ENCODE data around the gene RPS3.
"Not testable (repeated sequence)": the region's sequence is repeated elsewhere in the genome, so short reads cannot be mapped to it uniquely, and the experiment has no call there.

The RPS3 gene

GRCh38 chr11:75380716-75381420, 18.4 kb upstream of the RPS3 start:
- no peak for DNase-seq

- peak; percentile 47 for DNase-seq
These were observed 16.1 kb upstream of the RPS3 start for GRCh38 chr11:75383246-75383645.

GRCh38 chr11:75384438-75385080, 14.8 kb upstream of the RPS3 start:
- DNase-seq, result peak; percentile 80

GRCh38 chr11:75386942-75387630, 12.2 kb upstream of the RPS3 start:
- no peak for DNase-seq

GRCh38 chr11:75387736-75388294, 11.5 kb upstream of the RPS3 start:
- no peak for DNase-seq

GRCh38 chr11:75388386-75389275, 10.7 kb upstream of the RPS3 start:
- peak; percentile 85 for DNase-seq

- DNase-seq, result no peak
These were observed 10.1 kb upstream of the RPS3 start for GRCh38 chr11:75389276-75389605.

- no peak for DNase-seq
These were observed 9.4 kb upstream of the RPS3 start for GRCh38 chr11:75389925-75390324.

- DNase-seq, result no peak
These were observed 5.1 kb upstream of the RPS3 start for GRCh38 chr11:75394085-75394840.

- DNase-seq, result no peak
These were observed 412 bp upstream of the RPS3 start for GRCh38 chr11:75398906-75399305.

GRCh38 chr11:75400146-75400865, 988 bp downstream of the RPS3 start:
- peak; percentile 34 for DNase-seq

- no peak for DNase-seq
These were observed 2.9 kb downstream of the RPS3 start for GRCh38 chr11:75402002-75402773.

- DNase-seq, result no peak
These were observed 3.7 kb downstream of the RPS3 start for GRCh38 chr11:75403037-75403436.

- DNase-seq, result no peak
These were observed 4.8 kb downstream of the RPS3 start for GRCh38 chr11:75403983-75404658.

- no peak for DNase-seq
These were observed 7.0 kb downstream of the RPS3 start for GRCh38 chr11:75406338-75406777.

- DNase-seq, result no peak
These were observed 9.6 kb downstream of the RPS3 start for GRCh38 chr11:75408957-75409219.

GRCh38 chr11:75409971-75410370, 10.7 kb downstream of the RPS3 start:
- DNase-seq, result not testable (repeated sequence)

- DNase-seq, result not testable (repeated sequence)
These were observed 13.8 kb downstream of the RPS3 start for GRCh38 chr11:75413146-75413545.

- no peak for DNase-seq
These were observed 14.5 kb downstream of the RPS3 start for GRCh38 chr11:75413864-75414263.

All from CD4-positive, alpha-beta T cell treated with Interleukin-10 for 1 hour (primary cell).